CD14-positive monocyte (primary cell): ENCODE results near the gene ZBTB7C. TPM values are rescaled to one million over a fixed set of nuclear protein-coding genes. Genes with fewer than 3 reads are reported as not detected.

Source experiments
- DNase-seq, 3 donors: peaks; one replicate each; pipeline ENCODE4 v3.0.0-alpha.2; 2011 to 2022
- H2AFZ ChIP-seq: 2 replicates; pipeline ENCODE4 v1.6.0; 2012; ENCODE audit warnings: mild to moderate bottlenecking, low read depth, low read length, inconsistent platforms; ENCODE audit not compliant: insufficient read depth, poor library complexity, severe bottlenecking
- H3K27ac ChIP-seq, 2 donors: 1 replicate in 1 of 2; 2 replicates in 1 of 2; pipeline ENCODE4 v1.5.1; 2012 to 2013; ENCODE audit warnings: low read length in 2 of 2, control low read depth in 1 of 2, inconsistent platforms in 1 of 2, low read depth in 1 of 2, mild to moderate bottlenecking in 1 of 2
- H3K27me3 ChIP-seq, 2 donors: one replicate each; pipeline versions ENCODE4 v1.6.0 to v1.6.1; 2011 to 2013; ENCODE audit warnings: low read length in 2 of 2; ENCODE audit not compliant: control insufficient read depth in 2 of 2, insufficient read depth in 2 of 2
- H3K36me3 ChIP-seq, 2 donors: replicated peaks in 1 of 2; 1 replicate in 1 of 2; 2 replicates in 1 of 2; pipeline versions ENCODE4 v1.5.1 to v1.6.1; 2012 to 2013; ENCODE audit warnings: low read length in 2 of 2, control low read depth in 1 of 2, inconsistent platforms in 1 of 2, mild to moderate bottlenecking in 1 of 2; ENCODE audit not compliant: insufficient read depth in 2 of 2, control insufficient read depth in 1 of 2
- H3K4me1 ChIP-seq, 2 donors: 1 replicate in 1 of 2; 2 replicates in 1 of 2; pipeline versions ENCODE4 v1.5.1 to v1.6.1; 2012 to 2013; ENCODE audit warnings: low read length in 2 of 2, control low read depth in 1 of 2, inconsistent platforms in 1 of 2, mild to moderate bottlenecking in 1 of 2, moderate library complexity in 1 of 2; ENCODE audit not compliant: insufficient read depth in 2 of 2, control insufficient read depth in 1 of 2
- H3K4me2 ChIP-seq: replicated peaks from 2 replicates; pipeline ENCODE3; 2012; ENCODE audit warnings: low read length, moderate library complexity, mild to moderate bottlenecking; ENCODE audit not compliant: poor library complexity, severe bottlenecking; ENCODE audit errors: extremely low read depth
- H3K4me3 ChIP-seq, 3 experiments: fragments of 200-600 bp in 1 of 3; sonication (generic) in 1 of 3; replicated peaks in 1 of 3; 1 replicate in 2 of 3; 2 replicates in 1 of 3; pipeline ENCODE4 v1.5.1; 2011 to 2013; ENCODE audit warnings: low read length in 3 of 3, mild to moderate bottlenecking in 3 of 3, control low read depth in 2 of 3, low read depth in 2 of 3, inconsistent platforms in 1 of 3, moderate library complexity in 1 of 3
- H3K79me2 ChIP-seq: 2 replicates; pipeline ENCODE4 v1.6.0; 2012; ENCODE audit warnings: mild to moderate bottlenecking, control low read depth, inconsistent platforms, low read length, moderate library complexity; ENCODE audit not compliant: insufficient read depth
- H3K9ac ChIP-seq: 2 replicates; pipeline ENCODE4 v1.6.0; 2017; ENCODE audit warnings: low read length, mild to moderate bottlenecking; ENCODE audit not compliant: insufficient read depth, poor library complexity, severe bottlenecking
- H3K9me3 ChIP-seq, 2 donors: replicated peaks in 1 of 2; 1 replicate in 1 of 2; 2 replicates in 1 of 2; pipeline versions ENCODE4 v1.5.1 to v1.6.1; 2012 to 2013; ENCODE audit warnings: low read length in 2 of 2, control low read depth in 1 of 2; ENCODE audit not compliant: control insufficient read depth in 1 of 2, insufficient read depth in 1 of 2
- H4K20me1 ChIP-seq: 2 replicates; pipeline ENCODE4 v1.6.0; 2012; ENCODE audit warnings: mild to moderate bottlenecking, low read length, control low read depth, moderate library complexity; ENCODE audit not compliant: insufficient read depth
- H3K27ac Mint-ChIP-seq, 7 donors: one replicate each; pipeline ENCODE4 v1.8.0; 2020; ENCODE audit warnings: mild to moderate bottlenecking in 7 of 7, mixed read lengths in 7 of 7, moderate library complexity in 6 of 7, inconsistent platforms in 2 of 7
- H3K27me3 Mint-ChIP-seq, 3 donors: one replicate each; pipeline ENCODE4 v1.8.0; 2021 to 2022; ENCODE audit warnings: low read depth in 3 of 3, mild to moderate bottlenecking in 3 of 3, mixed read lengths in 3 of 3, moderate library complexity in 3 of 3, inconsistent platforms in 1 of 3
- H3K36me3 Mint-ChIP-seq, 2 donors: one replicate each; pipeline ENCODE4 v1.8.0; 2020; ENCODE audit warnings: mixed read lengths in 2 of 2, inconsistent platforms in 1 of 2, mild to moderate bottlenecking in 1 of 2
- H3K4me1 Mint-ChIP-seq: one replicate; pipeline ENCODE4 v1.8.0; 2020; ENCODE audit warnings: mild to moderate bottlenecking, mixed read lengths
- H3K4me3 Mint-ChIP-seq, 2 donors: one replicate each; pipeline ENCODE4 v1.8.0; 2020; ENCODE audit warnings: mild to moderate bottlenecking in 2 of 2, mixed read lengths in 2 of 2, moderate library complexity in 1 of 2
- H3K9me3 Mint-ChIP-seq, 7 donors: one replicate each; pipeline ENCODE4 v1.8.0; 2020 to 2022; ENCODE audit warnings: mixed read lengths in 7 of 7, mild to moderate bottlenecking in 6 of 7, moderate library complexity in 6 of 7, inconsistent platforms in 2 of 7
- WGBS: methylation state at CpG from one replicate; pipeline ENCODE4 v1.1.5; 2013; ENCODE audit warnings: missing lambda C conversion rate; ENCODE audit not compliant: insufficient coverage; 5-methylcytosine and 5-hydroxymethylcytosine counted together
- intact Hi-C, 2 donors: fragments of 100-400 bp; cut with micrococcal nuclease; formaldehyde crosslinking; loops; one replicate each; pipeline versions ENCODE4 v1.15.0 to v1.15.1; 2023
- polyA plus RNA-seq, 3 donors: library from polyadenylated mRNA; depleted of rRNA in 1 of 3; unstranded in 2 of 3; stranded (reverse) in 1 of 3; fragments of 300-500 nt in 2 of 3; fragments of >200 nt in 1 of 3; fragmentation: Illumina TruSeq in 2 of 3; gene quantifications; 1 replicate in 2 of 3; 2 replicates in 1 of 3; pipeline ENCODE4 v1.2.3, GENCODE V29; 2012 to 2021
- TF ChIP-seq, protein P1 (sequence below): fragments of 200-600 bp; IDR thresholded peaks from one replicate; pipeline ENCODE4 v1.8.0; 2022; ENCODE audit warnings: antibody characterized with exemption, mild to moderate bottlenecking

ZBTB7C gene
- polyA plus RNA-seq, 3 donors: 0.03 to 0.09 TPM; not detected in 1

DNA sequence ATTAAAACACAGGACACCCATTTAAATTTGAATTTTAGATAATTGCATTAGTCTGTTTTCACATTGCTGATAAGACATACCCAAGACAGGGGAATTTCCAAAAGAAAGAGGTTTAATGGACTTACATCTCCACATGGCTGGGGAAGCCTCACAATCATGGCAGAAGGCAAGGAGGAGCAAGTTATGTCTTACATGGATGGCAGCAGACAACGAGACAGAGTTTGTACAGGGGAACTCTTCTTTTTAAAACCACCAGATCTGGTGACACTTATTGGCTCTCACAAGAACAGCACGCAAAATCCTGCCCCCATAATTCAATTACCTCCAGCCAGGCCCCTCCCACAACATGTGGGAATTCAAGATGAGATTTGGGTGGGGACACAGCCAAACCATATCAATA is 398.9 kb downstream of the ZBTB7C start:
- Mint-ChIP-seq H3K27me3 (peaks cover 19 to 38% (median 30%) of the 10 kb centered on the region in 3 donors), H3K36me3 (peaks cover 2 to 3% of the 10 kb centered on the region in 2 donors), H3K27ac (peak overlapping the region in 1 of 7 donors; percentile 50), H3K9me3 (peaks cover 2 to 11% (median 6%) of the 10 kb centered on the region in 7 donors), H3K4me3 (no peak overlapping the region), H3K4me1 (peaks cover 10% of the 10 kb centered on the region)
- peaks cover 0 to 8% of the 10 kb centered on the region in 2 donors for H3K27me3 ChIP-seq
- DNase-seq: no peak
- TF ChIP-seq, protein P1, sequence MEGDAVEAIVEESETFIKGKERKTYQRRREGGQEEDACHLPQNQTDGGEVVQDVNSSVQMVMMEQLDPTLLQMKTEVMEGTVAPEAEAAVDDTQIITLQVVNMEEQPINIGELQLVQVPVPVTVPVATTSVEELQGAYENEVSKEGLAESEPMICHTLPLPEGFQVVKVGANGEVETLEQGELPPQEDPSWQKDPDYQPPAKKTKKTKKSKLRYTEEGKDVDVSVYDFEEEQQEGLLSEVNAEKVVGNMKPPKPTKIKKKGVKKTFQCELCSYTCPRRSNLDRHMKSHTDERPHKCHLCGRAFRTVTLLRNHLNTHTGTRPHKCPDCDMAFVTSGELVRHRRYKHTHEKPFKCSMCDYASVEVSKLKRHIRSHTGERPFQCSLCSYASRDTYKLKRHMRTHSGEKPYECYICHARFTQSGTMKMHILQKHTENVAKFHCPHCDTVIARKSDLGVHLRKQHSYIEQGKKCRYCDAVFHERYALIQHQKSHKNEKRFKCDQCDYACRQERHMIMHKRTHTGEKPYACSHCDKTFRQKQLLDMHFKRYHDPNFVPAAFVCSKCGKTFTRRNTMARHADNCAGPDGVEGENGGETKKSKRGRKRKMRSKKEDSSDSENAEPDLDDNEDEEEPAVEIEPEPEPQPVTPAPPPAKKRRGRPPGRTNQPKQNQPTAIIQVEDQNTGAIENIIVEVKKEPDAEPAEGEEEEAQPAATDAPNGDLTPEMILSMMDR: no peak
- no peaks in the 10 kb centered on the region for H3K79me2 ChIP-seq
- no CpG with 5 or more reads among the region's 2 CpGs for WGBS
- H3K9ac ChIP-seq: no peak overlapping the region
- no peak overlapping the region for H3K4me2 ChIP-seq
- H3K4me3 ChIP-seq: no peak overlapping the region
- H3K4me1 ChIP-seq: peaks cover 4 to 14% of the 10 kb centered on the region in 2 donors
- H3K9me3 ChIP-seq: no peaks in the 10 kb centered on the region
- intact Hi-C loops: no loop called here
- H3K27ac ChIP-seq: no peak overlapping the region
- H3K36me3 ChIP-seq: no peaks in the 10 kb centered on the region
- H2AFZ ChIP-seq: no peak overlapping the region
- no peaks in the 10 kb centered on the region for H4K20me1 ChIP-seq

DNA sequence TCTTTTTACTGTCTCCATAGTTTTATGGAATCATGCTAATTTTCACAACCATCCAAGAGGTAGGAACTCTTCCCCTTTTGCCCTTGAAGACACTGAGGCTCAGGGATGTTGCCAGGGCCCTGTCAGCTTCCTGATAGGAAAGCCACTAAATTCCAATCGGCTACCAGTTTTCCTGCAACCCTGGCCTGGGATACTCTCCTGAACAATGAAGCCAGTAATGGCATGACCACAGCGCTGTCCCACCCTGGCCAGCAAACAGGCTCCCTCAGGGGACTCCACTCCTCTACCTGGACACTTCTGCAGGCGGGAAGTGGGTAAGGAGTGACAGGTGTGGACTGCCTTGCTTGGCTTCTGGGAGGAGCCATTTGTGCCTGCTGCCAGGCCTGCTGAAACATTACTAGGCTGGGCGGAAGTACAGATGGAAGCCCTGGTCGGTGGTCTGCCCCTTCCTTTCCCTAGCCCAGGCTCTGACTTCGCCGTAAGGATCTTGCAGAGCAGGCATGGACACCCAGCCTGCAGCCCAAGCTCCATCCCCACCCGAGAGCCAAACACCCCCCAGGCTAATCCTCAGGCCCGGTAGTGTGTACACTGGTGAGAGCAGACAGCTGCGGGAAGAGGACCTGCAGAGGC is 400.0 kb downstream of the ZBTB7C start:
- intact Hi-C loops: loop anchor here (5.0 kb wide), 1 partner anchor 77 kb away; the partner anchor contains the start of gene SMAD2 (in 2 of the 2)
- Histone ChIP-seq H3K36me3 (no peaks in the 10 kb centered on the region), H3K4me2 (no peak overlapping the region), H3K27me3 (peaks cover 0 to 8% of the 10 kb centered on the region in 2 donors), H3K79me2 (no peaks in the 10 kb centered on the region), H3K9ac (no peak overlapping the region), H4K20me1 (no peaks in the 10 kb centered on the region), H2AFZ (no peak overlapping the region), H3K9me3 (no peaks in the 10 kb centered on the region), H3K4me1 (peaks cover 5 to 17% of the 10 kb centered on the region in 2 donors), H3K4me3 (no peak overlapping the region), H3K27ac (no peak overlapping the region)
- peak overlapping the region in 4 of 7 donors; percentile 7 to 76 (median 34) for H3K27ac Mint-ChIP-seq
- TF ChIP-seq, protein P1: no peak
- peaks cover 0 to 6% (median 3%) of the 10 kb centered on the region in 7 donors for H3K9me3 Mint-ChIP-seq
- WGBS: 98% methylated on average over 8 of the region's 10 CpGs
- no peak for DNase-seq
- peak overlapping the region; percentile 71 to 80 for H3K4me3 Mint-ChIP-seq
- H3K27me3 Mint-ChIP-seq: peaks cover 19 to 35% (median 29%) of the 10 kb centered on the region in 3 donors
- peaks cover 13% of the 10 kb centered on the region for H3K4me1 Mint-ChIP-seq
- H3K36me3 Mint-ChIP-seq: peaks cover 2 to 3% of the 10 kb centered on the region in 2 donors
